ENCODE results near the gene PLGRKT.

The PLGRKT gene

GRCh38 chr9:5421163-5421562 is 16.6 kb downstream of the PLGRKT start:
- H3K9me2 ChIP-seq (replicated peaks; ENCODE audit: insufficient read depth, low read length), result no peaks in the 10 kb centered on the region
- H3K4me2 ChIP-seq (ENCODE audit: low read depth, low read length, poor library complexity, severe bottlenecking), result no peak overlapping the region
- H3K9ac ChIP-seq (ENCODE audit: low read length), result no peak overlapping the region
- no peak overlapping the region for H2AFZ ChIP-seq (ENCODE audit: low read depth, low read length, severe bottlenecking)
- no peaks in the 10 kb centered on the region for H3K36me3 ChIP-seq (ENCODE audit: low read length)
- no peaks in the 10 kb centered on the region for H4K20me1 ChIP-seq (ENCODE audit: low read depth, low read length)
- H3K4me3 ChIP-seq (ENCODE audit: insufficient read depth, low read length, poor library complexity, severe bottlenecking), result no peak overlapping the region
- no peaks in the 10 kb centered on the region for H3K9me3 ChIP-seq (ENCODE audit: insufficient read depth, low read length)
- H3F3A ChIP-seq (ENCODE audit: insufficient read depth), result 0 out of 2 replicates have a peak, but pooled peaks cover 4% of the 10 kb centered on the region
- no peaks in the 10 kb centered on the region for H3K79me2 ChIP-seq (ENCODE audit: insufficient read depth, low read length)
- H3K27ac ChIP-seq (ENCODE audit: low read depth, low read length), result no peak overlapping the region
- TF ChIP-seq CTCF (IDR thresholded peaks at IDR 0.05; ENCODE audit: insufficient read depth, low read length, poor library complexity, severe bottlenecking) (no peak), EZH2phosphoT487 (conservative IDR thresholded peaks at IDR 0.05; ENCODE audit: low read length) (no peak)
- H3K27me3 ChIP-seq (ENCODE audit: low read length), result no peaks in the 10 kb centered on the region

GRCh38 chr9:5419987-5420386 is 17.7 kb downstream of the PLGRKT start:
- no peak overlapping the region for H3K27ac ChIP-seq (ENCODE audit: low read depth, low read length)
- H3K9me3 ChIP-seq (ENCODE audit: insufficient read depth, low read length), result no peaks in the 10 kb centered on the region
- H3K4me3 ChIP-seq (ENCODE audit: insufficient read depth, low read length, poor library complexity, severe bottlenecking), result no peak overlapping the region
- TF ChIP-seq EZH2phosphoT487 (conservative IDR thresholded peaks at IDR 0.05; ENCODE audit: low read length) (no peak), CTCF (IDR thresholded peaks at IDR 0.05; ENCODE audit: insufficient read depth, low read length, poor library complexity, severe bottlenecking) (no peak)
- H2AFZ ChIP-seq (ENCODE audit: low read depth, low read length, severe bottlenecking), result no peak overlapping the region
- 0 out of 2 replicates have a peak, but pooled peaks cover 1% of the 10 kb centered on the region for H3F3A ChIP-seq (ENCODE audit: insufficient read depth)
- H3K27me3 ChIP-seq (ENCODE audit: low read length), result no peaks in the 10 kb centered on the region
- no peaks in the 10 kb centered on the region for H3K79me2 ChIP-seq (ENCODE audit: insufficient read depth, low read length)
- no peaks in the 10 kb centered on the region for H4K20me1 ChIP-seq (ENCODE audit: low read depth, low read length)
- H3K9me2 ChIP-seq (replicated peaks; ENCODE audit: insufficient read depth, low read length), result no peaks in the 10 kb centered on the region
- H3K9ac ChIP-seq (ENCODE audit: low read length), result no peak overlapping the region
- no peak overlapping the region for H3K4me2 ChIP-seq (ENCODE audit: low read depth, low read length, poor library complexity, severe bottlenecking)
- H3K36me3 ChIP-seq (ENCODE audit: low read length), result no peaks in the 10 kb centered on the region

- TF ChIP-seq EZH2phosphoT487 (conservative IDR thresholded peaks at IDR 0.05; ENCODE audit: low read length) (no peak), CTCF (IDR thresholded peaks at IDR 0.05; ENCODE audit: insufficient read depth, low read length, poor library complexity, severe bottlenecking) (no peak)
- Histone ChIP-seq H3K4me2 (ENCODE audit: low read depth, low read length, poor library complexity, severe bottlenecking) (no peak overlapping the region), H3K27me3 (ENCODE audit: low read length) (no peaks in the 10 kb centered on the region), H3K36me3 (ENCODE audit: low read length) (no peaks in the 10 kb centered on the region), H3K79me2 (ENCODE audit: insufficient read depth, low read length) (no peaks in the 10 kb centered on the region), H3K9ac (ENCODE audit: low read length) (no peak overlapping the region), H3K9me3 (ENCODE audit: insufficient read depth, low read length) (no peaks in the 10 kb centered on the region), H3K9me2 (replicated peaks; ENCODE audit: insufficient read depth, low read length) (no peaks in the 10 kb centered on the region), H3K27ac (ENCODE audit: low read depth, low read length) (no peak overlapping the region), H3F3A (ENCODE audit: insufficient read depth) (no peaks in the 10 kb centered on the region), H3K4me3 (ENCODE audit: insufficient read depth, low read length, poor library complexity, severe bottlenecking) (no peak overlapping the region), H4K20me1 (ENCODE audit: low read depth, low read length) (no peaks in the 10 kb centered on the region), H2AFZ (ENCODE audit: low read depth, low read length, severe bottlenecking) (no peak overlapping the region)
Measured at GRCh38 chr9:5418481-5418880, 19.2 kb downstream of the PLGRKT start.
